NCI-H187 (cell line): ENCODE measurements around the gene ANKRD12.
"Not testable (repeated sequence)": the region's sequence is repeated elsewhere in the genome, so short reads cannot be mapped to it uniquely, and the experiment has no call there.

Source experiments
- DNase-seq, 2 experiments: peaks; one replicate each; lab custom pipeline; 2025; lab: John Stamatoyannopoulos, UW

The ANKRD12 gene

GRCh38 chr18:9232977-9233376, 96.4 kb downstream of the ANKRD12 start:
- no peak for DNase-seq

GRCh38 chr18:9233771-9234440, 97.3 kb downstream of the ANKRD12 start:
- DNase-seq = no peak

DNA sequence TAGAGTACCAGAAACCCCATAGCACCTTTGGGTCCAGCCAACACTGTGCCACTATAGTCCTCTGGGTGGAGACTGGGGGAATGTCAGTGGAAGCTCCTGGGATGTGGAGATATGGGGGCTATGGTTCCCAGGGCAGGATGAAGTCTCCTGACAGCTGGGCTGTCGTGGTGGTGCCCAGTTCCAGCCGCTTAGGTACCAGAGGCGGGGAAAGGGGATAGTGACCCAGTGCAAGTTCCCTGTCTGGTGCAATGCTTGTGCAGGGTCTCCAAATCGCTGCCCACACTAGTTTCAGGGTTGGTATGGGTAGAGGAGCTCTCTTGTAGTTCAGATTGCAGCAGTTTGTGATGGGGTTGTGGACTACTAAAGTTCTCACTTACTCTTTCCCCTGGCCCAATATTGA, 97.9 kb downstream of the ANKRD12 start:
- no peak for DNase-seq

DNA sequence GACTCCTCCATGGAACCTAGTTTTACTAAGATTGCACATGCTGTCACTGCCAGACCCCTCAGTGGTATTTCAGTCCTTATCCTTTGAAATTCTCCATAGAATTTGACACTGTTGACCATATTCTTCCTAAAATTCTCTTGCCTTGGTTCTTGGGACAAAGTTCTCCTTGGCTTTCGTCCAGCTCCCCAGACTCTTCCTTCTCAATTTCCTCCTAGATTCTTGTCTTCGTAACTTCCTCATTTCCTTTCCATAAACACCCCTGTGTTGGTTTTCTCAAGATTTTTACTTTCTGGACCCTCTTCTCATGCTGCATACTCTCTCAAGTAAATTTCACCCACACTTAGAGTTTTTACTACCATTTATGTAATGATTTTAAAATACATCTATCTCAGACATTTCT, 101.4 kb downstream of the ANKRD12 start:
- no peak for DNase-seq

- DNase-seq = no peak
Measured at GRCh38 chr18:9239720-9240119, 103.1 kb downstream of the ANKRD12 start.

GRCh38 chr18:9240270-9240669, 103.7 kb downstream of the ANKRD12 start:
- no peak for DNase-seq

- DNase-seq = no peak
Measured at GRCh38 chr18:9243029-9243428, 106.4 kb downstream of the ANKRD12 start.

DNA sequence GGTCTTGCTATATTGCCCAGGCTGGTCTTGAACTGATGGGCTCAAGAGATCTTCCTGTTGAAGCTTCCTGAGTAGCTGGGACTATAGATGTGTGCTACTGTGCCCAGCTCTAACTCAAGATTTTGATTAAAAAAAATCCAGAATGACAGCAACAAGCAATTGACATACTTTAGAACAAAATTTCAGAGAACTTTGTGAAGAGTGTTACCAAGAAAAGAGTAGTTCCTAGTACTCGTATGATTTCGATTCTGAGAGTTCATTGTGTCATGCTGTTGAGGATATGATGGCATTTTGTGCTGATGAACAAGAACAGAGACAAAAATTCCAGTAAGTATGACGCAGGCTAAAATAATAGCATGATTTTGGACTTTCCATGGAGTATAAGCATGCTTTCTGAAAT, 107.8 kb downstream of the ANKRD12 start:
- DNase-seq = no peak

- DNase-seq = no peak
Measured at GRCh38 chr18:9248661-9249060, 112.1 kb downstream of the ANKRD12 start.

DNA sequence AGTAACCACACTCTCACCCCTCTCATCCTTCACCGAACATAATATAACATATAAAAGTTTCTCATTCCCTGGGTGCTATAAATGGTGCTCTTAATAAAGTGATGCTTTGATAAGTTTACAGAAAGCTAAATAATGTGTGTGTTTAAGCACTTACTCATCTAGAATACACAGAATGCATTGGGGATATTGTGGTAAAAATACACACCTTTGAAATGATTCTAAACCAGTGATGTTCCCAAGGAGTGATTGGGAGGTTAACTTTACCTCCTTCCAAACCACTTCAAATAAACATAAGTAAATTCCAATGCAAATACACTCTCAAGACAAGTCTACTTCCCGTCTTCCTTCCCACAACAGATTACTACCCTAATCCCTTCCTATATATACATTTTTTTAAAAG, 112.7 kb downstream of the ANKRD12 start:
- no peak for DNase-seq

- DNase-seq = no peak
Measured at GRCh38 chr18:9259173-9259572, 122.6 kb downstream of the ANKRD12 start.

GRCh38 chr18:9260388-9261380, 124.1 kb downstream of the ANKRD12 start:
- DNase-seq = no peak

GRCh38 chr18:9263264-9263663, 126.7 kb downstream of the ANKRD12 start:
- DNase-seq = no peak

GRCh38 chr18:9264797-9265196, 128.2 kb downstream of the ANKRD12 start:
- not testable (repeated sequence) for DNase-seq

GRCh38 chr18:9273221-9273620, 136.6 kb downstream of the ANKRD12 start:
- no peak for DNase-seq

DNA sequence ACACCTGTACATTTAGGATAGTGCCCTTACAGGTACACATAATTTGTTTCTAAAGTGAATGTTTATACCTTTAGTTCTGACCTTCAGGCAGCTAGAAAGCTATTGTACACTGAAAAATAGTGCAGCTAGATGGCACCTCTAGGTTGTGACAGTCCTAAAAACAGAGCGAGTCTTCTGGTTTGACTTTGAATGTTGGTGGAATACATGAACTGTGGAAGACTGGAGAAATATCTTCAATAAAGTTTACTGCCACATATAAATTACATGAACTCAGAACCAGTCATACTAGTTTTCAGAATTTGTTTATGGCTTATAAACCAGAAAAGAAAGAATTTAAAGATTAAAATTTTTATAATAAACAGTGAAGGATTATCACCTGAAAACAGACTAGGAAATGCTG, 139.3 kb downstream of the ANKRD12 start:
- no peak for DNase-seq

DNA sequence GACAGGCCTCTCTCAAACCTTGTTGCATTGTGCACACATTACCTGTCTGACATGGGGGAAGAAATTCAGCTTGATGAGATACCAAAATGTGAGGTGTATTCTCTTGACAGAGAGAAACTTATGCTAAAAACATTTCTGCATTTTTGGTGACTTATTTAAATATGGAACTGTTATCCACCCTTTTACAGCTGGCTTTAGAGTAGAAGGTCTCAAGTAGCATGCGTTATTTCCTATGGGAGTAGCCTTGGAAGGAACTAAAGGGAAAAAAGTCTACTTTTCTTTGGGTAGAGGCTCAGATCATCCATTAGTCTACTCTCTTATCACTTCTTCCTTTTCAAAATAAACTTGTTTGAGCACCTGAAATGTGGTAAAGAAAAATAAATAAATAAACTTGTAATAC, 141.4 kb downstream of the ANKRD12 start:
- DNase-seq = no peak

GRCh38 chr18:9280849-9281248, 144.3 kb downstream of the ANKRD12 start:
- no peak for DNase-seq

DNA sequence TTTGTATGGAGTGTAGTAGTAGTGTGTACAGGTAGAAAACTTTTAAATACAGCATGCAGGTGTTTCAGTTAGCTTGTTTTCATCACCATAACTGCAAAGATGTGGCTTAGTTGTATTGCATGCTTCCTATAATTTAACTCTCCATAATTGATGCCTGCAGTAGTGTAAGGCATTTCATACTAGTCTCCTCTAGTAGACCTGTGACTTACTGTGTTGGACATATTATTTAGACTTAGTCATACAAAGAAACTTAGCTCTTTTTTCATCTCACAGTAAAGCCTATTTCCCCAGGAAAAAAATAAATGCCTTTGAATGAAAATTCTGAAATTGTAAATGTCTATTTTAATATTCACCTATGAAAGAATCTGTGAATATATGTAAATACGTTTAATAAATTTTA, 145.2 kb downstream of the ANKRD12 start:
- no peak for DNase-seq

DNA sequence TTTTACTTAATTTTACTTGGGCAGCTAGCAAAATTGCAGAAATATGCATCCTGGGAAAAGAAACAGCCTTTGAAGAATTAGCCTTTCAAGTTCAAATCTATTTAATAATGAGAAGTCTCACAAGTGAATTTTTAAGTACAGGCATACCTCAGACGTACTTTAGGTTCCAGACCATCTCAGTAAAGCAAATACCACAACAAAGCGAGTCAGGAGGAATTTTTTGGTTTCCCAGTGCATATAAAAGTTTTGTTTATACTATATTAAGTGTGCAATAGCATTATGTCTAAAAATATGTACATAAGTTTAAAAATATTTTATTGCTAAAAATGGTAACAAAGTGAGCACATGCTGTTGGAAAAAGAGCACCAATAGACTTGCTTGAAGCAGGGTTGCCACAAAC, 147.2 kb downstream of the ANKRD12 start:
- DNase-seq = no peak

- DNase-seq = no peak
Measured at GRCh38 chr18:9285604-9286003, 149.0 kb downstream of the ANKRD12 start.

- no peak for DNase-seq
Measured at GRCh38 chr18:9287036-9287435, 150.5 kb downstream of the ANKRD12 start.

DNA sequence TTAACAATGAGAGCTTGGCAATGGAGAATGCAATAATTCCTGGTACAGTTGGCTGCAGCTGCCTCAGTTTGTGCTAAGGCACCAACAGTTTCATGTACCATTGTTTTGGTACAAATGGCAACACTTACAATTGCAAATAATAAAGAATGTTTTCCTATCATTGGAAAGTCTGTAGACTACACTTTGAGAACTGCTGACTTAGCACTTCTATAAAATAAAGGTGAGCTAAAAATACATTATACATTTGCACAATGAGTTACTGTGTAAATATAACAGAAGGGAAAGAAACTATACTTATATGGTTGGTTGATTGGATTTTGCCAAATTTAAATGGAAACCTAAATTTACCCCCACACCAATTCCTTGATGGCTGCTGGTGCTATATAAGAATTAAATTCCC, 153.1 kb downstream of the ANKRD12 start:
- DNase-seq = no peak
